HG03108 (cell line): ENCODE measurements around the gene ENDOG.
"Not testable (repeated sequence)": the region's sequence is repeated elsewhere in the genome, so short reads cannot be mapped to it uniquely, and the experiment has no call there.

ENCODE experiments used
- ATAC-seq: cut with Tn5 transposase; IDR thresholded peaks from one replicate; pipeline ENCODE4 v1.9.1; 2021; ENCODE audit warnings: moderate library complexity; ENCODE audit not compliant: unreplicated experiment

The ENDOG gene

GRCh38 chr9:128860937-128861336 lies 42.6 kb downstream of the ENDOG start:
- ATAC-seq, result no peak

GRCh38 chr9:128861501-128861900 lies 43.2 kb downstream of the ENDOG start:
- ATAC-seq, result no peak

DNA sequence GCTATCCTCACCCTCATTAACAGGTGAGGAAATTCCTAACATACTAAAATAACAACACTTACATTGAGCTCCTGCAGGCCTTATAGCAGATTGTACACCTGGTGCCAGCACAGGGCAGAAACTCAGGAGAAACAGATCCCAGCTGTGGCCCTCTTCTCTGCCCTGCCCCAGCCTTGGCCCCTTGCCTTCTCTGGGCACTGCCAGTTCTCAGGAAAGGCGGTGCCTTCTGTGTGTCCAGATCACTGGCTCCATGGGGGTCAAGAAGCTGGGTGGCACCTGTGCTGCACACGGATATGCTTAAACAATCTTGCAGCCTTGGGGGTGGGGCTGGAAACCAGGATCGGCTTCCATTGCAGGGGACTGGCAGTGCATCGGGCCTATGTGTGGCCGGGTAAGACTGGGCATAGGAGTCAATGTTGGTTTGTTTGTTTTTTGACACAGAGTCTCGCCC lies 44.1 kb downstream of the ENDOG start:
- ATAC-seq, result no peak

- peak; percentile 52 for ATAC-seq
Measured at GRCh38 chr9:128863647-128864046, 45.3 kb downstream of the ENDOG start.

- ATAC-seq, result no peak
Measured at GRCh38 chr9:128870128-128870940, 52.0 kb downstream of the ENDOG start.

- not testable (repeated sequence) for ATAC-seq
Measured at GRCh38 chr9:128870941-128871265, 52.6 kb downstream of the ENDOG start.
